ENCODE measurements around the gene MSH5. TPM values are rescaled to one million over a fixed set of nuclear protein-coding genes. Genes with fewer than 3 reads are reported as not detected.

MSH5 gene
- polyA plus RNA-seq, 2 of the 4 experiments (the other 2 are of a cell fraction) = 17.4 to 36.5 TPM

DNA sequence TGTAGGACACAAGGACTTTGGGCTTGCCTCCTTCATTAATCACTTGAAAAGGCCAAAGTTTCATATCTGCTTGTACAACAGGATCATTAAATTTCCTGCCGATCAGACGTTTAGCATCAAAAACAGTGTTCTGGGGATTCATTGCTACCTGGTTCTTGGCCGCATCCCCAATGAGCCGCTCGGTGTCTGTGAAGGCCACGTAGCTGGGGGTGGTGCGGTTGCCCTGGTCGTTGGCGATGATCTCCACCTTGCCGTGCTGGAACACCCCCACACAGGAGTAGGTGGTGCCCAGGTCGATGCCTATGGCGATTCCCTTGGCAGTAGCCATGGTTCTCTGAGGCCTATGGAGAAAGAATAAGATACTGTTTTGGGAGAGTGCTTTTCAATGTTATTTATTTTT lies 71.8 kb downstream of the MSH5 start:
- ATAC-seq (no peak), DNase-seq (ENCODE audit: low read depth in 1 of 2, low spot score in 1 of 2) (no peak), FAIRE-seq (no peak)
- POLR2A ChIA-PET = no interaction called here
- CTCF ChIA-PET = interaction anchor here (0.6 to 1.8 kb wide), 3 partner anchors 10 to 118 kb away, joined by 3 to 6 read pairs (median 3); partner anchors contain the start of gene VARS1
- WGBS (ENCODE audit: missing lambda C conversion rate) = 93% methylated on average over 10 of the region's 12 CpGs
- Histone ChIP-seq H3K4me2 (no peak overlapping the region), H3K4me3 (no peak overlapping the region), H3K4me1 (peaks cover 15% of the 10 kb centered on the region), H3K9me3 (no peaks in the 10 kb centered on the region), H3K27ac (no peak overlapping the region)
- no peak for TF ChIP-seq NFE2L2 (conservative IDR thresholded peaks at IDR 0.05; ENCODE audit: low read length)
- no peak for TF ChIP-seq TFCP2L1 (CRISPR knock-in tag; IDR thresholded peaks at IDR 0.05)
- TF ChIP-seq ESRRA (IDR thresholded peaks at IDR 0.05; ENCODE audit: borderline replicate concordance, low read length) = no peak
- no peak for TF ChIP-seq CHD4 (IDR thresholded peaks at IDR 0.05; ENCODE audit: borderline replicate concordance)
- TF ChIP-seq CTCF (IDR thresholded peaks at IDR 0.05) = no peak
- no peak for TF ChIP-seq CBX8 (IDR thresholded peaks at IDR 0.05)
- no peak for TF ChIP-seq CEBPB (IDR thresholded peaks at IDR 0.05)
- TF ChIP-seq BHLHE40 (IDR thresholded peaks at IDR 0.05; ENCODE audit: low read depth, low read length) = no peak
- TF ChIP-seq, protein P1, sequence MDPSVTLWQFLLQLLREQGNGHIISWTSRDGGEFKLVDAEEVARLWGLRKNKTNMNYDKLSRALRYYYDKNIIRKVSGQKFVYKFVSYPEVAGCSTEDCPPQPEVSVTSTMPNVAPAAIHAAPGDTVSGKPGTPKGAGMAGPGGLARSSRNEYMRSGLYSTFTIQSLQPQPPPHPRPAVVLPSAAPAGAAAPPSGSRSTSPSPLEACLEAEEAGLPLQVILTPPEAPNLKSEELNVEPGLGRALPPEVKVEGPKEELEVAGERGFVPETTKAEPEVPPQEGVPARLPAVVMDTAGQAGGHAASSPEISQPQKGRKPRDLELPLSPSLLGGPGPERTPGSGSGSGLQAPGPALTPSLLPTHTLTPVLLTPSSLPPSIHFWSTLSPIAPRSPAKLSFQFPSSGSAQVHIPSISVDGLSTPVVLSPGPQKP (IDR thresholded peaks at IDR 0.05; ENCODE audit: low read depth, low read length) = no peak
- no peak for TF ChIP-seq NR3C1 (IDR thresholded peaks at IDR 0.05)
- TF ChIP-seq JUNB (IDR thresholded peaks at IDR 0.05) = no peak
- TF ChIP-seq MYC (IDR thresholded peaks at IDR 0.05; ENCODE audit: borderline replicate concordance, low read length) = no peak
- no peak for TF ChIP-seq REST (IDR thresholded peaks at IDR 0.05)
- no peak for TF ChIP-seq ZFP36 (IDR thresholded peaks at IDR 0.05; ENCODE audit: borderline replicate concordance, partially characterized antibody)
- TF ChIP-seq FOXS1 (CRISPR knock-in tag; IDR thresholded peaks at IDR 0.05) = no peak
- TF ChIP-seq JUN (IDR thresholded peaks at IDR 0.05) = no peak
- TF ChIP-seq EHF (CRISPR knock-in tag; IDR thresholded peaks at IDR 0.05) = no peak
- TF ChIP-seq, protein P2, sequence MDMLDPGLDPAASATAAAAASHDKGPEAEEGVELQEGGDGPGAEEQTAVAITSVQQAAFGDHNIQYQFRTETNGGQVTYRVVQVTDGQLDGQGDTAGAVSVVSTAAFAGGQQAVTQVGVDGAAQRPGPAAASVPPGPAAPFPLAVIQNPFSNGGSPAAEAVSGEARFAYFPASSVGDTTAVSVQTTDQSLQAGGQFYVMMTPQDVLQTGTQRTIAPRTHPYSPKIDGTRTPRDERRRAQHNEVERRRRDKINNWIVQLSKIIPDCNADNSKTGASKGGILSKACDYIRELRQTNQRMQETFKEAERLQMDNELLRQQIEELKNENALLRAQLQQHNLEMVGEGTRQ (IDR thresholded peaks at IDR 0.05) = no peak

Small RNAs within 50 kb of the gene (small RNA-seq; reads per million reads assigned to genes)
- gene LY6G6D (0 reads per million in 6 experiments), gene MIR4646 (0 reads per million in 6 experiments), gene MSH5-SAPCD1 (0 reads per million in 6 experiments), gene RF00019 (0 reads per million in 6 experiments), gene RNU6-850P (0 reads per million in 6 experiments), gene SAPCD1 (0 reads per million in 6 experiments)

Other genes with a start within 250 kb of the MSH5 start
Only the 30 nearest of the 43 such genes appear.
- gene LTB, start 157.6 kb upstream of the MSH5 start, polyA plus RNA-seq (2011; rRNA removed) = 0.13 and 0.26 TPM in 2 replicates
- 0.14 to 0.57 TPM (median 0.33 TPM) in 3 replicates for gene LTB, start 157.6 kb upstream of the MSH5 start, polyA plus RNA-seq (2017; fragmentation: RNase III; extraction: RNeasy Plus Mini Kit Qiagen cat#74134 plus additional on column Dnase treatment)
- 0.17 and 0.19 TPM in 2 replicates for gene LST1, start 153.7 kb upstream of the MSH5 start, polyA plus RNA-seq (2011; rRNA removed)
- 0.26 to 0.47 TPM in 2 of 3 replicates, not detected in the other for gene LST1, start 153.7 kb upstream of the MSH5 start, polyA plus RNA-seq (2017; fragmentation: RNase III; extraction: RNeasy Plus Mini Kit Qiagen cat#74134 plus additional on column Dnase treatment)
- gene NCR3, start 147.0 kb upstream of the MSH5 start, polyA plus RNA-seq (2011; rRNA removed) = not detected in 2 replicates
- gene NCR3, start 147.0 kb upstream of the MSH5 start, polyA plus RNA-seq (2017; fragmentation: RNase III; extraction: RNeasy Plus Mini Kit Qiagen cat#74134 plus additional on column Dnase treatment) = not detected in 3 replicates
- not detected in 2 replicates for gene AIF1, start 124.8 kb upstream of the MSH5 start, polyA plus RNA-seq (2011; rRNA removed)
- gene AIF1, start 124.8 kb upstream of the MSH5 start, polyA plus RNA-seq (2017; fragmentation: RNase III; extraction: RNeasy Plus Mini Kit Qiagen cat#74134 plus additional on column Dnase treatment) = not detected in 3 replicates
- 26.0 and 28.0 TPM in 2 replicates for gene PRRC2A, start 119.3 kb upstream of the MSH5 start, polyA plus RNA-seq (2011; rRNA removed)
- gene PRRC2A, start 119.3 kb upstream of the MSH5 start, polyA plus RNA-seq (2017; fragmentation: RNase III; extraction: RNeasy Plus Mini Kit Qiagen cat#74134 plus additional on column Dnase treatment) = 60.7 to 63.0 TPM (median 61.1 TPM) in 3 replicates
- 50.4 and 59.4 TPM in 2 replicates for gene BAG6, start 87.3 kb upstream of the MSH5 start, polyA plus RNA-seq (2011; rRNA removed)
- 107 to 123 TPM (median 121 TPM) in 3 replicates for gene BAG6, start 87.3 kb upstream of the MSH5 start, polyA plus RNA-seq (2017; fragmentation: RNase III; extraction: RNeasy Plus Mini Kit Qiagen cat#74134 plus additional on column Dnase treatment)
- 2.6 and 4.1 TPM in 2 replicates for gene APOM, start 84.1 kb upstream of the MSH5 start, polyA plus RNA-seq (2011; rRNA removed)
- gene APOM, start 84.1 kb upstream of the MSH5 start, polyA plus RNA-seq (2017; fragmentation: RNase III; extraction: RNeasy Plus Mini Kit Qiagen cat#74134 plus additional on column Dnase treatment) = 1.5 to 2.1 TPM (median 1.9 TPM) in 3 replicates
- gene C6orf47, start 79.2 kb upstream of the MSH5 start, polyA plus RNA-seq (2011; rRNA removed) = 6.0 and 6.1 TPM in 2 replicates
- gene C6orf47, start 79.2 kb upstream of the MSH5 start, polyA plus RNA-seq (2017; fragmentation: RNase III; extraction: RNeasy Plus Mini Kit Qiagen cat#74134 plus additional on column Dnase treatment) = 10.7 to 13.6 TPM (median 11.9 TPM) in 3 replicates
- gene GPANK1, start 75.0 kb upstream of the MSH5 start, polyA plus RNA-seq (2011; rRNA removed) = 10.0 and 11.0 TPM in 2 replicates
- 9.7 to 11.7 TPM (median 11.0 TPM) in 3 replicates for gene GPANK1, start 75.0 kb upstream of the MSH5 start, polyA plus RNA-seq (2017; fragmentation: RNase III; extraction: RNeasy Plus Mini Kit Qiagen cat#74134 plus additional on column Dnase treatment)
- gene CSNK2B, start 73.9 kb upstream of the MSH5 start, polyA plus RNA-seq (2011; rRNA removed) = 41.8 and 61.0 TPM in 2 replicates
- 134 to 141 TPM (median 141 TPM) in 3 replicates for gene CSNK2B, start 73.9 kb upstream of the MSH5 start, polyA plus RNA-seq (2017; fragmentation: RNase III; extraction: RNeasy Plus Mini Kit Qiagen cat#74134 plus additional on column Dnase treatment)
- 5.9 and 6.7 TPM in 2 replicates for gene LY6G5B, start 70.0 kb upstream of the MSH5 start, polyA plus RNA-seq (2011; rRNA removed)
- 9.0 to 12.3 TPM (median 9.9 TPM) in 3 replicates for gene LY6G5B, start 70.0 kb upstream of the MSH5 start, polyA plus RNA-seq (2017; fragmentation: RNase III; extraction: RNeasy Plus Mini Kit Qiagen cat#74134 plus additional on column Dnase treatment)
- gene LY6G5C, start 58.9 kb upstream of the MSH5 start, polyA plus RNA-seq (2011; rRNA removed) = 1.2 and 1.6 TPM in 2 replicates
- 1.5 to 1.9 TPM (median 1.6 TPM) in 3 replicates for gene LY6G5C, start 58.9 kb upstream of the MSH5 start, polyA plus RNA-seq (2017; fragmentation: RNase III; extraction: RNeasy Plus Mini Kit Qiagen cat#74134 plus additional on column Dnase treatment)
- gene ABHD16A, start 36.7 kb upstream of the MSH5 start, polyA plus RNA-seq (2011; rRNA removed) = 22.3 and 22.6 TPM in 2 replicates
- 14.5 to 16.6 TPM (median 16.2 TPM) in 3 replicates for gene ABHD16A, start 36.7 kb upstream of the MSH5 start, polyA plus RNA-seq (2017; fragmentation: RNase III; extraction: RNeasy Plus Mini Kit Qiagen cat#74134 plus additional on column Dnase treatment)
- not detected in 2 replicates for gene LY6G6F, start 33.1 kb upstream of the MSH5 start, polyA plus RNA-seq (2011; rRNA removed)
- gene LY6G6F, start 33.1 kb upstream of the MSH5 start, polyA plus RNA-seq (2017; fragmentation: RNase III; extraction: RNeasy Plus Mini Kit Qiagen cat#74134 plus additional on column Dnase treatment) = not detected in 3 replicates
- gene LY6G6D, start 24.7 kb upstream of the MSH5 start, polyA plus RNA-seq (2011; rRNA removed) = not detected in 2 replicates
- gene LY6G6D, start 24.7 kb upstream of the MSH5 start, polyA plus RNA-seq (2017; fragmentation: RNase III; extraction: RNeasy Plus Mini Kit Qiagen cat#74134 plus additional on column Dnase treatment) = not detected in 3 replicates
- gene LY6G6C, start 18.3 kb upstream of the MSH5 start, polyA plus RNA-seq (2011; rRNA removed) = 0.08 and 0.11 TPM in 2 replicates
- gene LY6G6C, start 18.3 kb upstream of the MSH5 start, polyA plus RNA-seq (2017; fragmentation: RNase III; extraction: RNeasy Plus Mini Kit Qiagen cat#74134 plus additional on column Dnase treatment) = 0.11 to 0.21 TPM in 2 of 3 replicates, not detected in the other
- not detected in 2 replicates for gene MPIG6B, start 16.6 kb upstream of the MSH5 start, polyA plus RNA-seq (2011; rRNA removed)
- gene MPIG6B, start 16.6 kb upstream of the MSH5 start, polyA plus RNA-seq (2017; fragmentation: RNase III; extraction: RNeasy Plus Mini Kit Qiagen cat#74134 plus additional on column Dnase treatment) = not detected in 3 replicates
- 19.3 and 20.6 TPM in 2 replicates for gene DDAH2, start 10.7 kb upstream of the MSH5 start, polyA plus RNA-seq (2011; rRNA removed)
- gene DDAH2, start 10.7 kb upstream of the MSH5 start, polyA plus RNA-seq (2017; fragmentation: RNase III; extraction: RNeasy Plus Mini Kit Qiagen cat#74134 plus additional on column Dnase treatment) = 44.8 to 57.3 TPM (median 54.5 TPM) in 3 replicates
- 346 and 397 TPM in 2 replicates for gene CLIC1, start 3.5 kb upstream of the MSH5 start, polyA plus RNA-seq (2011; rRNA removed)
- 249 to 283 TPM (median 251 TPM) in 3 replicates for gene CLIC1, start 3.5 kb upstream of the MSH5 start, polyA plus RNA-seq (2017; fragmentation: RNase III; extraction: RNeasy Plus Mini Kit Qiagen cat#74134 plus additional on column Dnase treatment)
- 3.3 and 6.9 TPM in 2 replicates for gene SAPCD1, start 22.7 kb downstream of the MSH5 start, polyA plus RNA-seq (2011; rRNA removed)
- gene SAPCD1, start 22.7 kb downstream of the MSH5 start, polyA plus RNA-seq (2017; fragmentation: RNase III; extraction: RNeasy Plus Mini Kit Qiagen cat#74134 plus additional on column Dnase treatment) = 5.8 to 7.5 TPM (median 7.1 TPM) in 3 replicates
- gene VWA7, start 37.3 kb downstream of the MSH5 start, polyA plus RNA-seq (2011; rRNA removed) = 1.1 TPM in 2 replicates
- 0.95 to 1.1 TPM (median 0.98 TPM) in 3 replicates for gene VWA7, start 37.3 kb downstream of the MSH5 start, polyA plus RNA-seq (2017; fragmentation: RNase III; extraction: RNeasy Plus Mini Kit Qiagen cat#74134 plus additional on column Dnase treatment)
- 17.7 and 24.7 TPM in 2 replicates for gene VARS1, start 55.7 kb downstream of the MSH5 start, polyA plus RNA-seq (2011; rRNA removed)
- gene VARS1, start 55.7 kb downstream of the MSH5 start, polyA plus RNA-seq (2017; fragmentation: RNase III; extraction: RNeasy Plus Mini Kit Qiagen cat#74134 plus additional on column Dnase treatment) = 57.2 to 58.4 TPM (median 58.3 TPM) in 3 replicates
- gene LSM2, start 67.0 kb downstream of the MSH5 start, polyA plus RNA-seq (2011; rRNA removed) = 54.7 and 73.8 TPM in 2 replicates
- gene LSM2, start 67.0 kb downstream of the MSH5 start, polyA plus RNA-seq (2017; fragmentation: RNase III; extraction: RNeasy Plus Mini Kit Qiagen cat#74134 plus additional on column Dnase treatment) = 58.9 to 65.3 TPM (median 59.6 TPM) in 3 replicates
- gene HSPA1L, start 75.3 kb downstream of the MSH5 start, polyA plus RNA-seq (2011; rRNA removed) = 1.2 and 1.6 TPM in 2 replicates
- gene HSPA1L, start 75.3 kb downstream of the MSH5 start, polyA plus RNA-seq (2017; fragmentation: RNase III; extraction: RNeasy Plus Mini Kit Qiagen cat#74134 plus additional on column Dnase treatment) = 1.2 to 1.7 TPM (median 1.4 TPM) in 3 replicates
- 88.2 and 122 TPM in 2 replicates for gene HSPA1A, start 75.5 kb downstream of the MSH5 start, polyA plus RNA-seq (2011; rRNA removed)
- 129 to 204 TPM (median 194 TPM) in 3 replicates for gene HSPA1A, start 75.5 kb downstream of the MSH5 start, polyA plus RNA-seq (2017; fragmentation: RNase III; extraction: RNeasy Plus Mini Kit Qiagen cat#74134 plus additional on column Dnase treatment)
- gene HSPA1B, start 87.7 kb downstream of the MSH5 start, polyA plus RNA-seq (2011; rRNA removed) = 52.7 and 70.6 TPM in 2 replicates
- gene HSPA1B, start 87.7 kb downstream of the MSH5 start, polyA plus RNA-seq (2017; fragmentation: RNase III; extraction: RNeasy Plus Mini Kit Qiagen cat#74134 plus additional on column Dnase treatment) = 56.7 to 125 TPM (median 98.6 TPM) in 3 replicates
- gene NEU1, start 122.8 kb downstream of the MSH5 start, polyA plus RNA-seq (2011; rRNA removed) = 15.8 and 20.6 TPM in 2 replicates
- 12.8 to 19.2 TPM (median 16.0 TPM) in 3 replicates for gene NEU1, start 122.8 kb downstream of the MSH5 start, polyA plus RNA-seq (2017; fragmentation: RNase III; extraction: RNeasy Plus Mini Kit Qiagen cat#74134 plus additional on column Dnase treatment)
- gene SLC44A4, start 139.0 kb downstream of the MSH5 start, polyA plus RNA-seq (2011; rRNA removed) = 0.24 and 0.27 TPM in 2 replicates
- not detected in 3 replicates for gene SLC44A4, start 139.0 kb downstream of the MSH5 start, polyA plus RNA-seq (2017; fragmentation: RNase III; extraction: RNeasy Plus Mini Kit Qiagen cat#74134 plus additional on column Dnase treatment)
- gene EHMT2, start 157.7 kb downstream of the MSH5 start, polyA plus RNA-seq (2011; rRNA removed) = 15.4 and 16.4 TPM in 2 replicates
- 27.0 to 32.3 TPM (median 30.9 TPM) in 3 replicates for gene EHMT2, start 157.7 kb downstream of the MSH5 start, polyA plus RNA-seq (2017; fragmentation: RNase III; extraction: RNeasy Plus Mini Kit Qiagen cat#74134 plus additional on column Dnase treatment)
- 2.2 and 2.9 TPM in 2 replicates for gene ZBTB12, start 162.1 kb downstream of the MSH5 start, polyA plus RNA-seq (2011; rRNA removed)
- gene ZBTB12, start 162.1 kb downstream of the MSH5 start, polyA plus RNA-seq (2017; fragmentation: RNase III; extraction: RNeasy Plus Mini Kit Qiagen cat#74134 plus additional on column Dnase treatment) = 8.4 to 10.1 TPM (median 10.0 TPM) in 3 replicates

Data from A549 (cell line).